Measurements from ENCODE around the gene LARGE1. TPM values are rescaled to one million over a fixed set of nuclear protein-coding genes. Genes with fewer than 3 reads are reported as not detected.
A peak's percentile ranks its signal among the peaks of the same experiment; 100 is the strongest.

LARGE1 gene
- total RNA-seq, 1 experiment from 2014 or later, result 30.7 TPM

- Histone ChIP-seq H3K36me3 (replicated peaks; ENCODE audit: control insufficient read depth, insufficient read depth, low read length) (no peaks in the 10 kb centered on the region), H3K27me3 (ENCODE audit: control insufficient read depth, insufficient read depth, low read length) (no peaks in the 10 kb centered on the region)
- no peak for DNase-seq
Observed at GRCh38 chr22:33520904-33521780, 399.1 kb downstream of the LARGE1 start.

GRCh38 chr22:33519974-33520903 lies 400.0 kb downstream of the LARGE1 start:
- no peaks in the 10 kb centered on the region for H3K27me3 ChIP-seq (ENCODE audit: control insufficient read depth, insufficient read depth, low read length)
- no peaks in the 10 kb centered on the region for H3K36me3 ChIP-seq (replicated peaks; ENCODE audit: control insufficient read depth, insufficient read depth, low read length)

More at GRCh38 chr22:33520904-33521780, 399.1 kb downstream of the LARGE1 start:
- no peak overlapping the region for H3K4me3 ChIP-seq (ENCODE audit: insufficient read depth, low read depth, low read length)

DNA sequence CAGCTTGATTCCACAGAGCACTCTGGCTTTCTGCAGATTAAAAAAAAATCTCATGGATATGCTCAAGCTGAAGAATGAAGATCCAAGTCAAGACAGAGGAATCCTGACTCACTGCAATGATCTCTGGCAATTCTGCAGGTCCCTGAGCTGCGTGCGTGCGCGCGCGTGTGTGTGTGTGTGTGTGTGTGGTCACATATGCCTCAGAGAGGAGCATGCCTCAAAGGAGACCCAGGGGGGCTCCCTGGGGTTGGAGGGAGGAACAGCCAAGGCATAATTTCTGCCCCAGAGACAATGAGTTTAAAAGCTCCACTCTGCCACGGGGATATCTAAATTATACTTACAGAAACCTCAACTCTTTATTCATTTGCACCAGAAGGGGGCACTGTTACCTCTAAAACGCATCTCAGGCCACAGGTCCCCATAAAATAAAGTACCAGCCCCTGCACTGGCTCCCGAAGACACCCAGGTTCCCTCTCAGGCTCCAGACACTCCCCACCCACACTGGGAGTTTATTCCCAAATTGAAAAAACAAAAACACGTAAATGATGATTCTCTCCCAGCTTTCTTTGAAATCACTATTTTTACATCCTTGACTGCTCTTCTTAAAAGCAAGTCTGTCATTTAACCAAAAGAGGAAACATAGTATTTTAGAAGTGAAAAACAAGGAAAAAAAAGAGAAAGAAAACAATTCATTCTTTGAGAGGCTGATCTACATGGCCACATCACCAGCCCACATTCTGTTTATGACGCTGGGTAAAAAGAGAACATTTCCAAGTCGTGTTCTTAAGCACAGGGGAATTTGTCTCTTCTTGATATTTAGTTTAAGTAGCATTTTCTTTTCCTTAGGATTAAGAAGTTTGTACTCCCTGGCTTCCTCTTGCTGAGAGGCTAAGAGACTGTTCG lies 401.0 kb downstream of the LARGE1 start:
- no peak overlapping the region for H3K4me3 ChIP-seq (ENCODE audit: insufficient read depth, low read depth, low read length)
- DNase-seq, result peak; percentile 81
- no peaks in the 10 kb centered on the region for H3K27me3 ChIP-seq (ENCODE audit: control insufficient read depth, insufficient read depth, low read length)

More at GRCh38 chr22:33519974-33520903, 400.0 kb downstream of the LARGE1 start:
- H3K4me3 ChIP-seq (ENCODE audit: insufficient read depth, low read depth, low read length), result no peak overlapping the region
- no peak for DNase-seq

GRCh38 chr22:33518405-33518804 lies 401.9 kb downstream of the LARGE1 start:
- Histone ChIP-seq H3K4me3 (ENCODE audit: insufficient read depth, low read depth, low read length) (no peak overlapping the region), H3K27me3 (ENCODE audit: control insufficient read depth, insufficient read depth, low read length) (no peaks in the 10 kb centered on the region), H3K36me3 (replicated peaks; ENCODE audit: control insufficient read depth, insufficient read depth, low read length) (no peaks in the 10 kb centered on the region)
- no peak for DNase-seq

More for the DNA sequence above, 401.0 kb downstream of the LARGE1 start:
- no peaks in the 10 kb centered on the region for H3K36me3 ChIP-seq (replicated peaks; ENCODE audit: control insufficient read depth, insufficient read depth, low read length)

DNA sequence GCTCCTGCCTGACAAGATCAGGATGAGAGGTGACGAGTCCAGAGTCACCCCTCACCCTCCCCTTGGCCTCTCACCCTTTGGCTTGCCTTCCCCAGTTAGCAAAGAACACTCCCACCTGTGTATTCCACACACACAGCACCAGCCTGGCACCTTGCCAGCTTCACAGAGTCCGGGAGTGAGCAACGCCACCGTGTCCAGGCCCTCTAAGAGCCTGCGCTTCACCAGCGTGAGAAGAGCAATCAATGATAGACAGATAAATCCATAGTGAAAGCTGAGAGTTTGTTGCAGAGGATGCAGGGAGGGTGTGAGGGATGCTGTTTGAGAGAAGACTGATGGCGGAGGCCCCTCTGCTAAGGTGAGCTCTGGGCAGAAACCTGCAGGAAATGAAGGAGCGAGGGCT lies 404.5 kb downstream of the LARGE1 start:
- Histone ChIP-seq H3K4me3 (ENCODE audit: insufficient read depth, low read depth, low read length) (no peak overlapping the region), H3K27me3 (ENCODE audit: control insufficient read depth, insufficient read depth, low read length) (no peaks in the 10 kb centered on the region), H3K36me3 (replicated peaks; ENCODE audit: control insufficient read depth, insufficient read depth, low read length) (no peaks in the 10 kb centered on the region)
- no peak for DNase-seq

- DNase-seq, result no peak
- Histone ChIP-seq H3K4me3 (ENCODE audit: insufficient read depth, low read depth, low read length) (no peak overlapping the region), H3K27me3 (ENCODE audit: control insufficient read depth, insufficient read depth, low read length) (no peaks in the 10 kb centered on the region), H3K36me3 (replicated peaks; ENCODE audit: control insufficient read depth, insufficient read depth, low read length) (no peaks in the 10 kb centered on the region)
Observed at GRCh38 chr22:33513388-33514338, 406.6 kb downstream of the LARGE1 start.

GRCh38 chr22:33512908-33513307 lies 407.4 kb downstream of the LARGE1 start:
- Histone ChIP-seq H3K36me3 (replicated peaks; ENCODE audit: control insufficient read depth, insufficient read depth, low read length) (no peaks in the 10 kb centered on the region), H3K27me3 (ENCODE audit: control insufficient read depth, insufficient read depth, low read length) (no peaks in the 10 kb centered on the region), H3K4me3 (ENCODE audit: insufficient read depth, low read depth, low read length) (no peak overlapping the region)
- DNase-seq, result no peak

DNA sequence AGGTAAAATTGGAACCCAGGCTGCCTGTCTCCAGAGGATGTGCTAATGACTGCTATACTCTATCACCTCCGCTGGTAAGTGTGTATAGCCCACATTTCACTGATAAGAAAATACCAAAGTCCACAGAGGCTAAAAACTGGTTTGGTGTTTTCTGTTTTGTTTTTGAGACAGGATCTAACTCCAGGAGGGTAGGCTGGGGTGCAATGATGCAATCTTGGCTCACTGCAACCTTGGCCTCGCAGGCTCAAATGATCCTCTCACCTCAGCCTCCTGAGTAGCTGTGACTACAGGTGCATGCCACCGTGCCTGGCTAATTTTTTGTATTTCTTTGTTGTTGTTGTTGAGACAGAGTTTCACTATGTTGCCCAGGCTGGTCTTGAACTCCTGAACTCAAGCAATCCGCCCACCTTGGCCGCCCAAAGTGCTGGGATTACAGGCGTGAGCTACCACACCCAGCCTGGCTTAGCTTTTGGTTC lies 409.8 kb downstream of the LARGE1 start:
- DNase-seq, result no peak
- H3K27me3 ChIP-seq (ENCODE audit: control insufficient read depth, insufficient read depth, low read length), result no peaks in the 10 kb centered on the region
- no peaks in the 10 kb centered on the region for H3K36me3 ChIP-seq (replicated peaks; ENCODE audit: control insufficient read depth, insufficient read depth, low read length)
- no peak overlapping the region for H3K4me3 ChIP-seq (ENCODE audit: insufficient read depth, low read depth, low read length)

GRCh38 chr22:33504941-33505625 lies 415.2 kb downstream of the LARGE1 start:
- H3K4me3 ChIP-seq (ENCODE audit: insufficient read depth, low read depth, low read length), result no peak overlapping the region
- DNase-seq, result no peak
- no peaks in the 10 kb centered on the region for H3K36me3 ChIP-seq (replicated peaks; ENCODE audit: control insufficient read depth, insufficient read depth, low read length)
- H3K27me3 ChIP-seq (ENCODE audit: control insufficient read depth, insufficient read depth, low read length), result no peaks in the 10 kb centered on the region

- no peak overlapping the region for H3K4me3 ChIP-seq (ENCODE audit: insufficient read depth, low read depth, low read length)
- no peak for DNase-seq
- H3K27me3 ChIP-seq (ENCODE audit: control insufficient read depth, insufficient read depth, low read length), result no peaks in the 10 kb centered on the region
Observed at GRCh38 chr22:33496112-33496511, 424.2 kb downstream of the LARGE1 start.

DNA sequence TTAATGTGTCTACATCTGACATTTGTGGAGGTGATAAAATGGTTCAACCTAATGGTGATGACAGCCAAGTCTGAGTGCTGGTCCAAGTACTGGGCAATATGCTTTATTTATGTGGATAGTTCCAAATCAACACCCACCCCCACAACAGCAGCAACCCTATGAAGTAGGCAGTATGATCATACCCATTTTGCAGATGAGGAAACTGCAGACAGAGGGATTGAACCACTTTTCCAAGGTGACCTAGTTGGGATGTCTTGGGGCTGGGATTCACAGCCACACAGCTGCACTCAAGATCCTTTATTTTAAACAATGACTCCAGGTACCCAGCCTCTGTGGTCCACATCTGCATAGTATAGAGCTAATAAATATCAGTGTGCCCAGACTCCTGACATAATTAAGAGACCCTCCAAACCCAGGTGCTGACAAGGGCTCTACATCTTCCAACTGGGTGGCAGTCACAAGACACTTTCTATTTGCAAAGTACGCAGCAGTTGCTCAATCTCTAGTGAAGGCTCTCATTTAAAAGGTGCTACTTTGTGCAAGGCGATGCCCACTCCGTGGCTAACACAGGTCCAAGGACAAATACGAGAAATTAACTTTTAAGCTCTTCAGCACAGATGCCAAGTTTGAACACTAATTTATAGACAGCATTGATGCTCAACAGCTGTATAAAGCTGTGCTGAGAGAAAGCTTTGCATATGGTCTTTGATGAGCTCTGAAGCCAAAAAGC lies 426.6 kb downstream of the LARGE1 start:
- Histone ChIP-seq H3K36me3 (replicated peaks; ENCODE audit: control insufficient read depth, insufficient read depth, low read length) (no peaks in the 10 kb centered on the region), H3K4me3 (ENCODE audit: insufficient read depth, low read depth, low read length) (no peak overlapping the region), H3K27me3 (ENCODE audit: control insufficient read depth, insufficient read depth, low read length) (no peaks in the 10 kb centered on the region)
- no peak for DNase-seq

More at GRCh38 chr22:33496112-33496511, 424.2 kb downstream of the LARGE1 start:
- no peaks in the 10 kb centered on the region for H3K36me3 ChIP-seq (replicated peaks; ENCODE audit: control insufficient read depth, insufficient read depth, low read length)

DNA sequence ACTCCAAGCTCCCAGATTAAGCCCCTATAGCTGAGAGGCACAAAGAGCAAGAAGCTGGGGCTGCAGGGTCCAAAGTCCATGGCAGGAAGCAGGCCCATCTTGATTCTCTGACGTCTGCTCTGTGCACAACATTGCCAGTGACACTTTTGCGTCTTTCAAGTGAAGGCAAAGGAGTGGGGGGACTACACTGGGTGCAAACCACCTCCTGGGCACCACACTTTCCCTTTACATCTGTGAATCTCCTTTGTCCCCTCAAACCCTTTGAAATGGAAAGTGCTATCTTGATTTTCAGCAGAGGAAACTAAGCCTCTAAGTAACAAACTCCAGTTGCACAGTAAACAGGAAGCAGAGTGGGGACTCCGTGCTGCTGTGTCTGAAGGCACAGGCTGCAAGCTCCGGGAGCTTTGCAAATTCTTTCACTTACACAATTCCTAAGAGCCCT lies 428.0 kb downstream of the LARGE1 start:
- H3K36me3 ChIP-seq (replicated peaks; ENCODE audit: control insufficient read depth, insufficient read depth, low read length), result no peaks in the 10 kb centered on the region
- DNase-seq, result no peak
- H3K4me3 ChIP-seq (ENCODE audit: insufficient read depth, low read depth, low read length), result no peak overlapping the region
- H3K27me3 ChIP-seq (ENCODE audit: control insufficient read depth, insufficient read depth, low read length), result no peaks in the 10 kb centered on the region

Measured in H7 (cell line).